Measurements from ENCODE around the gene LTB4R.
A peak's percentile ranks its signal among the peaks of the same experiment; 100 is the strongest.

Gene LTB4R

GRCh38 chr14:24323341-24323740 lies 12.0 kb downstream of the LTB4R start:
- DNase-seq (ENCODE audit: low read depth, low spot score): no peak

GRCh38 chr14:24324024-24324423 lies 12.7 kb downstream of the LTB4R start:
- DNase-seq (ENCODE audit: low read depth, low spot score): no peak

GRCh38 chr14:24325041-24325530 lies 13.8 kb downstream of the LTB4R start:
- no peak for DNase-seq (ENCODE audit: low read depth, low spot score)

- DNase-seq (ENCODE audit: low read depth, low spot score): no peak
Measured at GRCh38 chr14:24325963-24326362, 14.7 kb downstream of the LTB4R start.

- no peak for DNase-seq (ENCODE audit: low read depth, low spot score)
Measured at GRCh38 chr14:24327303-24327702, 16.0 kb downstream of the LTB4R start.

- DNase-seq (ENCODE audit: low read depth, low spot score): peak; percentile 40
Measured at GRCh38 chr14:24327914-24328313, 16.6 kb downstream of the LTB4R start.

- DNase-seq (ENCODE audit: low read depth, low spot score): no peak
Measured at GRCh38 chr14:24329073-24329663, 17.9 kb downstream of the LTB4R start.

- DNase-seq (ENCODE audit: low read depth, low spot score): no peak
Measured at GRCh38 chr14:24329736-24330135, 18.4 kb downstream of the LTB4R start.

GRCh38 chr14:24330973-24331674 lies 19.8 kb downstream of the LTB4R start:
- no peak for DNase-seq (ENCODE audit: low read depth, low spot score)

GRCh38 chr14:24331731-24332267 lies 20.5 kb downstream of the LTB4R start:
- DNase-seq (ENCODE audit: low read depth, low spot score): no peak

GRCh38 chr14:24332268-24332993 lies 21.1 kb downstream of the LTB4R start:
- peak; percentile 78 for DNase-seq (ENCODE audit: low read depth, low spot score)

GRCh38 chr14:24334431-24335291 lies 23.4 kb downstream of the LTB4R start, which contains the start of gene ADCY4:
TSS of gene ADCY4 (minus strand) at chr14:24335071. CDS start at chr14:24334652, 419 bp downstream.
- peak; percentile 29 for DNase-seq (ENCODE audit: low read depth, low spot score)

- no peak for DNase-seq (ENCODE audit: low read depth, low spot score)
Measured at GRCh38 chr14:24335461-24336171, 24.3 kb downstream of the LTB4R start.

- DNase-seq (ENCODE audit: low read depth, low spot score): no peak
Measured at GRCh38 chr14:24337144-24337823, 26.0 kb downstream of the LTB4R start.

- DNase-seq (ENCODE audit: low read depth, low spot score): no peak
Measured at GRCh38 chr14:24337824-24338175, 26.5 kb downstream of the LTB4R start.

- DNase-seq (ENCODE audit: low read depth, low spot score): no peak
Measured at GRCh38 chr14:24338843-24339242, 27.5 kb downstream of the LTB4R start.

GRCh38 chr14:24339284-24340151 lies 28.2 kb downstream of the LTB4R start, which contains the start of gene RIPK3:
TSS of gene RIPK3 (minus strand) at chr14:24339991. CDS start at chr14:24339826, 165 bp downstream.
- no peak for DNase-seq (ENCODE audit: low read depth, low spot score)

GRCh38 chr14:24340606-24341005 lies 29.3 kb downstream of the LTB4R start:
- DNase-seq (ENCODE audit: low read depth, low spot score): no peak

GRCh38 chr14:24342889-24343288 lies 31.6 kb downstream of the LTB4R start:
- DNase-seq (ENCODE audit: low read depth, low spot score): no peak

Measured in astrocyte of the hippocampus (primary cell).